GM23248 (cell line): ENCODE data around the gene DNAH8. TPM values are rescaled to one million over a fixed set of nuclear protein-coding genes. Genes with fewer than 3 reads are reported as not detected.

Experiments
- DNase-seq: peaks from one replicate; pipeline ENCODE4 v3.0.0-alpha.2; 2015
- H2AFZ ChIP-seq: fragments of 200-600 bp; sonication (generic); 2 replicates; pipeline ENCODE4 v1.6.1; 2016; ENCODE audit warnings: antibody characterized with exemption
- H3F3A ChIP-seq: fragments of 200-600 bp; sonication (generic); 2 replicates; pipeline ENCODE4 v1.6.1; 2016; ENCODE audit warnings: mild to moderate bottlenecking, antibody characterized with exemption, mixed run types; ENCODE audit not compliant: insufficient read depth
- H3K27ac ChIP-seq: fragments of 200-600 bp; sonication (generic); 2 replicates; pipeline ENCODE4 v1.5.1; 2016; ENCODE audit warnings: mild to moderate bottlenecking
- H3K27me3 ChIP-seq: fragments of 200-600 bp; sonication (generic); replicated peaks from 2 replicates; pipeline ENCODE4 v1.6.1; 2016; ENCODE audit warnings: mild to moderate bottlenecking; ENCODE audit not compliant: insufficient read depth
- H3K36me3 ChIP-seq: fragments of 200-600 bp; sonication (generic); 2 replicates; pipeline ENCODE4 v1.6.1; 2016; ENCODE audit warnings: low read depth, mild to moderate bottlenecking
- H3K4me1 ChIP-seq: fragments of 200-600 bp; sonication (generic); 2 replicates; pipeline ENCODE4 v1.6.1; 2016; ENCODE audit warnings: mild to moderate bottlenecking; ENCODE audit not compliant: insufficient read depth
- H3K4me2 ChIP-seq: fragments of 200-600 bp; sonication (generic); one replicate; pipeline ENCODE4 v1.6.1; 2016; ENCODE audit warnings: mild to moderate bottlenecking; ENCODE audit not compliant: unreplicated experiment
- H3K4me3 ChIP-seq: fragments of 200-600 bp; sonication (generic); 2 replicates; pipeline ENCODE4 v1.5.1; 2016; ENCODE audit warnings: mild to moderate bottlenecking
- H3K79me2 ChIP-seq: fragments of 200-600 bp; sonication (generic); 2 replicates; pipeline ENCODE4 v1.6.1; 2016; ENCODE audit warnings: mild to moderate bottlenecking; ENCODE audit not compliant: insufficient read depth
- H3K9ac ChIP-seq: fragments of 200-600 bp; sonication (generic); 2 replicates; pipeline ENCODE4 v1.6.1; 2016; ENCODE audit warnings: mild to moderate bottlenecking
- H3K9me2 ChIP-seq: fragments of 200-600 bp; sonication (generic); 2 replicates; pipeline ENCODE4 v1.6.1; 2016; ENCODE audit warnings: mixed run types, mild to moderate bottlenecking, moderate library complexity; ENCODE audit not compliant: insufficient read depth
- H3K9me3 ChIP-seq: fragments of 200-600 bp; sonication (generic); one replicate; pipeline ENCODE4 v1.6.1; 2017; ENCODE audit warnings: low read depth
- H4K20me1 ChIP-seq: fragments of 200-600 bp; sonication (generic); 2 replicates; pipeline ENCODE4 v1.6.0; 2016; ENCODE audit not compliant: insufficient read depth
- EZH2 ChIP-seq: fragments of 200-600 bp; sonication (generic); IDR thresholded peaks from 2 replicates; pipeline ENCODE4 v1.6.1; 2018; ENCODE audit warnings: antibody characterized with exemption, mild to moderate bottlenecking; ENCODE audit not compliant: insufficient read depth, poor library complexity, severe bottlenecking
- EZH2phosphoT487 ChIP-seq: fragments of 200-600 bp; sonication (generic); IDR thresholded peaks from 2 replicates; pipeline ENCODE4 v1.6.1; 2018; ENCODE audit warnings: antibody characterized with exemption, moderate library complexity, mild to moderate bottlenecking, low read depth; ENCODE audit not compliant: insufficient read depth
- WGBS, 2 experiments: methylation state at CpG; one replicate each; pipeline ENCODE4 v1.1.6; 2015 to 2017; ENCODE audit warnings: low lambda C conversion rate in 2 of 2, low coverage in 1 of 2; ENCODE audit errors: missing lambda C conversion rate in 2 of 2; 5-methylcytosine and 5-hydroxymethylcytosine counted together
- in situ Hi-C: fragments of 300-500 bp; cut with MboI; formaldehyde crosslinking; loops from 2 replicates; pipeline ENCODE4 v1.15.0; 2020
- polyA plus RNA-seq: library from polyadenylated mRNA; unstranded; fragments of >200 nt; fragmentation: Nextera tagmentation; extraction: Ambion mirVana; gene quantifications from 2 replicates; pipeline ENCODE4 v1.2.1, GENCODE V29; 2016
- total RNA-seq: library from RNA; depleted of rRNA; stranded (reverse); fragments of >200 nt; shearing (Covaris generic); gene quantifications from 2 replicates; pipeline ENCODE4 v1.2.3, GENCODE V29; 2014

The DNAH8 gene
- total and polyA plus RNA-seq, 2 experiments from 2014 or later = not detected

GRCh38 chr6:38996676-38997075 is 281.6 kb downstream of the DNAH8 start:
- in situ Hi-C loops = no loop called here
- no peaks in the 10 kb centered on the region for H3F3A ChIP-seq
- no peaks in the 10 kb centered on the region for H3K9me2 ChIP-seq
- no peak overlapping the region for H3K4me2 ChIP-seq
- no peaks in the 10 kb centered on the region for H3K79me2 ChIP-seq
- H3K36me3 ChIP-seq = no peaks in the 10 kb centered on the region
- H2AFZ ChIP-seq = no peak overlapping the region
- no peaks in the 10 kb centered on the region for H4K20me1 ChIP-seq
- DNase-seq = no peak
- no peaks in the 10 kb centered on the region for H3K4me1 ChIP-seq
- no peak overlapping the region for H3K27ac ChIP-seq
- H3K9me3 ChIP-seq = no peaks in the 10 kb centered on the region
- H3K27me3 ChIP-seq = peaks cover 5% of the 10 kb centered on the region; the same call in 1 of the 2 replicates
- H3K4me3 ChIP-seq = no peak overlapping the region
- TF ChIP-seq EZH2phosphoT487 (no peak), EZH2 (no peak)
- WGBS, 2 experiments = 33 to 46% methylated on average over 5 of the region's 5 CpGs
- no peak overlapping the region for H3K9ac ChIP-seq

GRCh38 chr6:38997128-38997761 is 282.1 kb downstream of the DNAH8 start:
- Histone ChIP-seq H3K4me1 (no peaks in the 10 kb centered on the region), H3F3A (no peaks in the 10 kb centered on the region), H3K4me3 (no peak overlapping the region), H3K27ac (no peak overlapping the region), H3K36me3 (no peaks in the 10 kb centered on the region), H3K4me2 (no peak overlapping the region), H3K9me3 (no peaks in the 10 kb centered on the region), H3K9me2 (no peaks in the 10 kb centered on the region), H3K79me2 (no peaks in the 10 kb centered on the region), H2AFZ (no peak overlapping the region), H4K20me1 (no peaks in the 10 kb centered on the region), H3K9ac (no peak overlapping the region), H3K27me3 (peaks cover 5% of the 10 kb centered on the region; the same call in 1 of the 2 replicates)
- TF ChIP-seq EZH2phosphoT487 (no peak), EZH2 (no peak)
- WGBS, 2 experiments = 6 to 12% methylated on average over 2 of the region's 2 CpGs
- in situ Hi-C loops = no loop called here
- no peak for DNase-seq

GRCh38 chr6:39003072-39003471 is 288.0 kb downstream of the DNAH8 start:
- in situ Hi-C loops = no loop called here

GRCh38 chr6:39003492-39003891 is 288.4 kb downstream of the DNAH8 start:
- WGBS, 2 experiments = 39 to 51% methylated on average over 1 of the region's 1 CpG
- no peak for TF ChIP-seq EZH2phosphoT487
- TF ChIP-seq EZH2 = no peak
- Histone ChIP-seq H2AFZ (no peak overlapping the region), H3K79me2 (no peaks in the 10 kb centered on the region), H3K27ac (no peak overlapping the region), H3K4me2 (no peak overlapping the region), H3K9ac (no peak overlapping the region), H3K4me3 (no peak overlapping the region), H3K36me3 (no peaks in the 10 kb centered on the region), H3K4me1 (no peaks in the 10 kb centered on the region), H3K9me3 (no peaks in the 10 kb centered on the region), H3F3A (no peaks in the 10 kb centered on the region), H3K27me3 (peaks cover 4% of the 10 kb centered on the region; the same call in 1 of the 2 replicates), H4K20me1 (no peaks in the 10 kb centered on the region), H3K9me2 (no peaks in the 10 kb centered on the region)
- in situ Hi-C loops = no loop called here
- no peak for DNase-seq

More at GRCh38 chr6:39003072-39003471, 288.0 kb downstream of the DNAH8 start:
- TF ChIP-seq EZH2 (no peak), EZH2phosphoT487 (no peak)
- Histone ChIP-seq H3K4me1 (no peaks in the 10 kb centered on the region), H4K20me1 (no peaks in the 10 kb centered on the region), H3K9ac (no peak overlapping the region), H2AFZ (no peak overlapping the region), H3K79me2 (no peaks in the 10 kb centered on the region), H3K36me3 (no peaks in the 10 kb centered on the region), H3K4me2 (no peak overlapping the region), H3K27ac (no peak overlapping the region), H3K9me3 (no peaks in the 10 kb centered on the region), H3K9me2 (no peaks in the 10 kb centered on the region), H3K27me3 (peaks cover 8% of the 10 kb centered on the region; the same call in 1 of the 2 replicates), H3K4me3 (no peak overlapping the region), H3F3A (no peaks in the 10 kb centered on the region)
- WGBS, 2 experiments = 0 to 1% methylated on average over 3 of the region's 3 CpGs
- DNase-seq = no peak
